ENCODE data around the gene YBEY. TPM values are rescaled to one million over a fixed set of nuclear protein-coding genes. Genes with fewer than 3 reads are reported as not detected.

Gene YBEY
- total RNA-seq, 3 donors from 2014 or later: 10.5 to 20.8 (median 17.1) TPM

- DNase-seq (peak; percentile 58 to 76 (median 71)), ATAC-seq (peak; percentile 32)
- intact Hi-C loops (cut with DNase I, micrococcal nuclease): no loop called here
- TF ChIP-seq, protein P1, sequence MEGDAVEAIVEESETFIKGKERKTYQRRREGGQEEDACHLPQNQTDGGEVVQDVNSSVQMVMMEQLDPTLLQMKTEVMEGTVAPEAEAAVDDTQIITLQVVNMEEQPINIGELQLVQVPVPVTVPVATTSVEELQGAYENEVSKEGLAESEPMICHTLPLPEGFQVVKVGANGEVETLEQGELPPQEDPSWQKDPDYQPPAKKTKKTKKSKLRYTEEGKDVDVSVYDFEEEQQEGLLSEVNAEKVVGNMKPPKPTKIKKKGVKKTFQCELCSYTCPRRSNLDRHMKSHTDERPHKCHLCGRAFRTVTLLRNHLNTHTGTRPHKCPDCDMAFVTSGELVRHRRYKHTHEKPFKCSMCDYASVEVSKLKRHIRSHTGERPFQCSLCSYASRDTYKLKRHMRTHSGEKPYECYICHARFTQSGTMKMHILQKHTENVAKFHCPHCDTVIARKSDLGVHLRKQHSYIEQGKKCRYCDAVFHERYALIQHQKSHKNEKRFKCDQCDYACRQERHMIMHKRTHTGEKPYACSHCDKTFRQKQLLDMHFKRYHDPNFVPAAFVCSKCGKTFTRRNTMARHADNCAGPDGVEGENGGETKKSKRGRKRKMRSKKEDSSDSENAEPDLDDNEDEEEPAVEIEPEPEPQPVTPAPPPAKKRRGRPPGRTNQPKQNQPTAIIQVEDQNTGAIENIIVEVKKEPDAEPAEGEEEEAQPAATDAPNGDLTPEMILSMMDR (IDR thresholded peaks at IDR 0.05): no peak
- peaks cover 21% of the 10 kb centered on the region for H3K4me1 ChIP-seq (ENCODE audit: low read depth)
- H3K9me3 ChIP-seq: no peaks in the 10 kb centered on the region
- no peaks in the 10 kb centered on the region for H3K36me3 ChIP-seq (ENCODE audit: low read depth)
- peak overlapping the region; percentile 88 for H3K4me3 ChIP-seq
Measured at GRCh38 chr21:46325073-46325912, 39.2 kb downstream of the YBEY start.

GRCh38 chr21:46326110-46326703 is 40.1 kb downstream of the YBEY start:
- intact Hi-C loops (cut with DNase I, micrococcal nuclease): no loop called here
- H3K9me3 ChIP-seq: no peaks in the 10 kb centered on the region
- ATAC-seq (no peak), DNase-seq (peak in 1 of 3 donors; percentile 12)
- no peaks in the 10 kb centered on the region for H3K36me3 ChIP-seq (ENCODE audit: low read depth)
- TF ChIP-seq, protein P1 (IDR thresholded peaks at IDR 0.05): no peak
- H3K4me1 ChIP-seq (ENCODE audit: low read depth): peaks cover 21% of the 10 kb centered on the region
- no peak overlapping the region for H3K4me3 ChIP-seq

DNA sequence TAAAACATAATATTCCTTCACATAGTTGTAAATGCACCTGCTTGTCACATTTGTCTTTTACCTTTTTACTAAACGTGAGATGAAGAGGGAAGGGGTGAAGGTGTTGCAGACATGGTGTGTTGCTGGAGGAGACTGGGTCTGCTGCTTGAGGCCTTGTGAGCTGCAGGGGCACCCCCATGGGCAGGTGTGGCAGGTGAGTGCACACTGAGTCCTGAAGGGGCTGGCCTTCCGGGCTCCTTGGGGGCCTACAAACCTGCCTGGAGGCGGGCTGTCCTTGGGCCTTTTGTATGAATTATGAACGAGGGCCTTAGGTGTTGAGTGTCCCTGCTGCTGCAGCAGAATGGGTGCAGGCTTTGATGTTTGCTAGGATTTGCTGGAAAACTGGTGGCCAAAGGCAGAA is 41.6 kb downstream of the YBEY start:
- H3K36me3 ChIP-seq (ENCODE audit: low read depth): no peaks in the 10 kb centered on the region
- no peak overlapping the region for H3K4me3 ChIP-seq
- TF ChIP-seq, protein P1 (IDR thresholded peaks at IDR 0.05): no peak
- H3K9me3 ChIP-seq: no peaks in the 10 kb centered on the region
- intact Hi-C loops (cut with DNase I, micrococcal nuclease): no loop called here
- DNase-seq: no peak
- H3K4me1 ChIP-seq (ENCODE audit: low read depth): peaks cover 11% of the 10 kb centered on the region
- no peak for ATAC-seq

DNA sequence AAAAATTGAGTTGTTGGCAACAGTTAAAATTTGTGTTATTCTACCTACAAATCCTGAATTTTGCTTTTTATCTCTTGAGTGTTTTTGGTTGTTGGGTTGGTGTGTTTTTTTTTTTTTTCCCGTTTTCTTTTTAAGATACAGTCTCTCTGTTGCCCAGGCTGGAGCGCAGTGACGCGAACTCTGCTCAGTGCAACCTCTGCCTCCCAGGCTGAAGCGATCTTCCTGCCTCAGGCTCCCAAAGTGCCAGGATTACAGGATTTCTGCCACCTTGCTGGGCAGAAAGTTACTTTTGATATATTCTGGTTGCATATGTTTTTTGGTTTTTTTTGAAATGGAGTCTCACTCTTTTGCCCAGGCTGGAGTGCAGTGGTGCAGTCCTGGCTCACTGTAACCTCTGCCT is 42.0 kb downstream of the YBEY start:
- intact Hi-C loops (cut with DNase I, micrococcal nuclease): no loop called here
- peaks cover 10% of the 10 kb centered on the region for H3K4me1 ChIP-seq (ENCODE audit: low read depth)
- no peaks in the 10 kb centered on the region for H3K9me3 ChIP-seq
- DNase-seq (no peak), ATAC-seq (no peak)
- no peak overlapping the region for H3K4me3 ChIP-seq
- TF ChIP-seq, protein P1 (IDR thresholded peaks at IDR 0.05): no peak
- H3K36me3 ChIP-seq (ENCODE audit: low read depth): no peaks in the 10 kb centered on the region

DNA sequence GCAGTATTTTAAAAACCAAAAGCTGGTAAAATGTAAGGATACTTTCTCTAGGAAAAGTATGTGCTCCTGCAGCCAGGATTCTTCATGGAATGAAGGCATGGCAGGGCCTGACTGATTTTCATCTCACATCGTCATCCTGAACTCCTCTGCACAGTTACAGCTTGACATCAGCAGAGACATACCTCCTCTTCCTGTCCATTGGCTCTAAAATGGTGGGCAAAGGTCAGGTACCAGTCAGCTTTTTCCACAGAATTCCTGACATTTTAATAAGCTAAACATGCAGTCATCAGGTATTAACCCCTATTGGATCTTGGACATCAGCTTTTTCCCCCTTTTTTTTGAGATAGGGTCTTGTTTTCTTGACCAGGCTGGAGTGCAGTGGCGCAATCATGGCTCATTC is 43.7 kb downstream of the YBEY start:
- TF ChIP-seq, protein P1 (IDR thresholded peaks at IDR 0.05): no peak
- ATAC-seq (no peak), DNase-seq (no peak)
- Histone ChIP-seq H3K4me1 (ENCODE audit: low read depth) (peaks cover 10% of the 10 kb centered on the region), H3K9me3 (no peaks in the 10 kb centered on the region), H3K4me3 (no peak overlapping the region), H3K36me3 (ENCODE audit: low read depth) (no peaks in the 10 kb centered on the region)
- intact Hi-C loops (cut with DNase I, micrococcal nuclease): no loop called here

All from mucosa of descending colon (tissue), 3 donors.